IMR-90 (cell line): ENCODE results near the gene PXN. TPM values are rescaled to one million over a fixed set of nuclear protein-coding genes. Genes with fewer than 3 reads are reported as not detected.
A peak's percentile ranks its signal among the peaks of the same experiment; 100 is the strongest.

Experiments used
- ATAC-seq: fragments of 200-7000 bp; cut with Tn5 transposase; 2 replicates; pipeline ENCODE4 v1.9.1; 2020; ENCODE audit warnings: low read depth, mild to moderate bottlenecking, moderate library complexity
- BruUV-seq: library from RNA; stranded (reverse); fragments of 400-500 nt; replicated peaks from 2 replicates; lab custom pipeline; 2021; lab: Mats Ljungman, UMichigan
- CTCF ChIA-PET: fragments of 300-600 bp; formaldehyde crosslinking; extraction: SDS; loops from one replicate; lab custom pipeline; 2021; ENCODE audit warnings: antibody characterized with exemption; lab: Yijun Ruan, JAX
- POLR2A ChIA-PET: fragments of 300-600 bp; sonication (Branson Sonifier 250); formaldehyde crosslinking; loops from one replicate; lab custom pipeline; 2022; ENCODE audit warnings: antibody characterized with exemption; ENCODE audit not compliant: unreplicated experiment; lab: Charles Lee
- DNase-seq: peaks from one replicate; pipeline ENCODE4 v3.0.0; 2013
- H2AFZ ChIP-seq: replicated peaks from 2 replicates; pipeline ENCODE3; 2013; ENCODE audit warnings: low read length, mild to moderate bottlenecking; ENCODE audit not compliant: poor library complexity
- H2AK5ac ChIP-seq: 2 replicates; pipeline ENCODE4 v1.6.1; 2013; ENCODE audit warnings: low read depth, low read length, inconsistent platforms
- H2AK9ac ChIP-seq: replicated peaks from 2 replicates; pipeline ENCODE3; 2013; ENCODE audit warnings: mild to moderate bottlenecking, low read depth, low read length, moderate library complexity; ENCODE audit not compliant: poor library complexity
- H2BK120ac ChIP-seq: 2 replicates; pipeline ENCODE4 v1.6.1; 2013; ENCODE audit warnings: low read depth, low read length, inconsistent platforms
- H2BK15ac ChIP-seq: 3 replicates; pipeline ENCODE4 v1.6.1; 2013; ENCODE audit warnings: low read depth, low read length, inconsistent platforms
- H2BK20ac ChIP-seq: 2 replicates; pipeline ENCODE4 v1.6.1; 2013; ENCODE audit warnings: low read depth, mild to moderate bottlenecking, inconsistent platforms, low read length, moderate library complexity
- H2BK5ac ChIP-seq: 2 replicates; pipeline ENCODE4 v1.6.1; 2013; ENCODE audit warnings: mild to moderate bottlenecking, low read depth, low read length, inconsistent platforms; ENCODE audit not compliant: poor library complexity, severe bottlenecking
- H3K14ac ChIP-seq: replicated peaks from 2 replicates; pipeline ENCODE4 v1.6.1; 2013; ENCODE audit warnings: low read depth, low read length, inconsistent platforms
- H3K18ac ChIP-seq: 2 replicates; pipeline ENCODE4 v1.6.1; 2013; ENCODE audit warnings: low read depth, low read length, control low read depth
- H3K23ac ChIP-seq: 2 replicates; pipeline ENCODE4 v1.6.1; 2013; ENCODE audit warnings: low read depth, low read length, inconsistent platforms
- H3K27ac ChIP-seq: 2 replicates; pipeline ENCODE4 v1.5.1; 2013; ENCODE audit warnings: mild to moderate bottlenecking, control low read depth, low read length; ENCODE audit not compliant: insufficient read depth
- H3K27me3 ChIP-seq: 2 replicates; pipeline ENCODE4 v1.6.1; 2013; ENCODE audit warnings: low read length; ENCODE audit not compliant: control insufficient read depth, insufficient read depth
- H3K36me3 ChIP-seq: 2 replicates; pipeline ENCODE4 v1.6.1; 2013; ENCODE audit warnings: low read length, mixed read lengths; ENCODE audit not compliant: control insufficient read depth, insufficient read depth
- H3K4ac ChIP-seq: 2 replicates; pipeline ENCODE4 v1.6.1; 2013; ENCODE audit warnings: low read depth, low read length, inconsistent platforms
- H3K4me1 ChIP-seq: 2 replicates; pipeline ENCODE4 v1.6.1; 2013; ENCODE audit warnings: low read length, mixed read lengths; ENCODE audit not compliant: control insufficient read depth, insufficient read depth
- H3K4me2 ChIP-seq: 2 replicates; pipeline ENCODE4 v1.6.1; 2013; ENCODE audit warnings: low read depth, mild to moderate bottlenecking, control low read depth, low read length, moderate library complexity
- H3K4me3 ChIP-seq: 2 replicates; pipeline ENCODE4 v1.5.1; 2013; ENCODE audit warnings: low read depth, mild to moderate bottlenecking, control low read depth, low read length, moderate library complexity; ENCODE audit not compliant: insufficient read depth
- H3K56ac ChIP-seq: 2 replicates; pipeline ENCODE4 v1.6.1; 2013; ENCODE audit warnings: low read length, inconsistent platforms; ENCODE audit not compliant: insufficient read depth; ENCODE audit errors: extremely low read depth
- H3K79me1 ChIP-seq, 2 experiments: 2 replicates each; pipeline ENCODE4 v1.6.1; 2013; ENCODE audit warnings: low read length in 2 of 2, inconsistent platforms in 1 of 2, low read depth in 1 of 2
- H3K9ac ChIP-seq: 2 replicates; pipeline ENCODE4 v1.6.1; 2013; ENCODE audit warnings: low read depth, low read length, control low read depth
- H3K9me1 ChIP-seq: 2 replicates; pipeline ENCODE4 v1.6.1; 2013; ENCODE audit warnings: low read length, inconsistent platforms; ENCODE audit not compliant: insufficient read depth
- H3K9me3 ChIP-seq: 2 replicates; pipeline ENCODE4 v1.6.1; 2013; ENCODE audit warnings: low read length; ENCODE audit not compliant: control insufficient read depth, insufficient read depth
- H4K20me1 ChIP-seq: 2 replicates; pipeline ENCODE4 v1.6.1; 2013; ENCODE audit warnings: low read length, inconsistent platforms; ENCODE audit not compliant: insufficient read depth
- H4K5ac ChIP-seq: 2 replicates; pipeline ENCODE4 v1.6.1; 2013; ENCODE audit warnings: mild to moderate bottlenecking, low read depth, low read length, control low read depth
- H4K8ac ChIP-seq, 2 experiments: 2 replicates each; pipeline ENCODE4 v1.6.1; 2013; ENCODE audit warnings: low read depth in 2 of 2, low read length in 2 of 2, control low read depth in 1 of 2, inconsistent platforms in 1 of 2
- H4K91ac ChIP-seq: 2 replicates; pipeline ENCODE4 v1.6.1; 2013; ENCODE audit warnings: low read depth, low read length, inconsistent platforms; ENCODE audit not compliant: insufficient read depth
- MXI1 ChIP-seq: IDR thresholded peaks from 2 replicates; pipeline ENCODE4 v1.6.1; 2012; ENCODE audit warnings: low read depth, mild to moderate bottlenecking, low read length, moderate library complexity, borderline replicate concordance
- RFX5 ChIP-seq: IDR thresholded peaks from 2 replicates; pipeline ENCODE4 v1.8.0; 2012; ENCODE audit warnings: low read depth, mild to moderate bottlenecking, low read length, moderate library complexity
- WGBS, 2 experiments: methylation state at CpG; one replicate each; pipeline versions ENCODE4 v1.1.5 to v1.1.7; 2013; ENCODE audit warnings: missing lambda C conversion rate in 2 of 2; ENCODE audit not compliant: insufficient read length in 1 of 2; ENCODE audit errors: extremely low coverage in 2 of 2; 5-methylcytosine and 5-hydroxymethylcytosine counted together
- dilution Hi-C: fragments of 300-500 bp; cut with HindIII; formaldehyde crosslinking; loops from one replicate; pipeline ENCODE4 v1.14.3; 2018; ENCODE audit warnings: low sequenced_read_pairs; ENCODE audit not compliant: unreplicated experiment
- in situ Hi-C: fragments of 300-500 bp; cut with MboI; formaldehyde crosslinking; loops from 3 replicates; pipeline ENCODE4 v1.14.3; 2019; ENCODE audit warnings: low sequenced_read_pairs, inconsistent platforms, mixed read lengths
- intact Hi-C: fragments of 100-400 bp; cut with micrococcal nuclease; formaldehyde crosslinking; loops from 2 replicates; pipeline ENCODE4 v1.10.0; 2022
- polyA plus RNA-seq, 3 experiments: library from polyadenylated mRNA; depleted of rRNA; stranded (reverse); fragments of >200 nt; gene quantifications; 2 replicates each; pipeline ENCODE4 v1.2.3, GENCODE V29; 2012; ENCODE audit warnings: low replicate concordance in 1 of 3
- total RNA-seq: library from RNA; depleted of rRNA; stranded (reverse); fragments of >200 nt; gene quantifications from 2 replicates; pipeline ENCODE4 v1.2.3, GENCODE V29; 2012

The PXN gene
- total and polyA plus RNA-seq, 2 of the 4 experiments (the other 2 are of a cell fraction) = 46.6 to 134 TPM

- 47% methylated on average over 2 of the region's 15 CpGs; no CpG with 5 or more reads in 1 of the 2 experiments for WGBS, 2 experiments
- peak overlapping the region; percentile 67 for H3K56ac ChIP-seq
- intact Hi-C loops = no loop called here
Measured at GRCh38 chr12:120262852-120263747, 2.4 kb downstream of the PXN start.

More at GRCh38 chr12:120262852-120263747, 2.4 kb downstream of the PXN start:
- Histone ChIP-seq H3K9ac (peak overlapping the region; percentile 96), H4K5ac (0 out of 2 replicates have a peak overlapping the region, but pooled peaks have one; percentile 26), H2AFZ (no peak overlapping the region), H2BK15ac (peak overlapping the region; percentile 88; the same call in 1 of the 3 replicates), H3K23ac (peak overlapping the region; percentile 95), H4K8ac (peak overlapping the region; percentile 44 to 72; a peak in 3 of 4 replicates), H3K27ac (peak overlapping the region; percentile 97), H4K91ac (peak overlapping the region; percentile 86), H3K9me1 (peaks cover 33% of the 10 kb centered on the region), H3K79me1 (peaks cover 2 to 46% of the 10 kb centered on the region in 2 experiments; a peak in 2 of 4 replicates), H2BK5ac (peak overlapping the region; percentile 92), H3K4me1 (peaks cover 29% of the 10 kb centered on the region), H2AK9ac (peak overlapping the region; percentile 89), H3K4me2 (peak overlapping the region; percentile 97), H2AK5ac (peak overlapping the region; percentile 95), H3K4ac (peak overlapping the region; percentile 97), H3K18ac (no peak overlapping the region; the same call in 1 of the 2 replicates), H3K27me3 (no peaks in the 10 kb centered on the region), H2BK120ac (peak overlapping the region; percentile 47), H4K20me1 (peaks cover 64% of the 10 kb centered on the region), H3K4me3 (peak overlapping the region; percentile 98), H3K14ac (peak overlapping the region; percentile 97), H3K36me3 (peaks cover 4% of the 10 kb centered on the region; the same call in 1 of the 2 replicates), H2BK20ac (0 out of 2 replicates have a peak overlapping the region, but pooled peaks have one; percentile 28), H3K9me3 (no peaks in the 10 kb centered on the region)
- in situ Hi-C loops (loop anchor here (5.0 kb wide), 1 partner anchor 36 kb away; no protein-coding TSS in a partner anchor), dilution Hi-C loops (no loop called here)
- no TSS peak for BruUV-seq
- CTCF ChIA-PET = interaction anchor here (1.2 to 7.2 kb wide), 5 partner anchors 23 to 96 kb away, joined by 3 to 116 read pairs (median 5); no protein-coding TSS in a partner anchor
- ATAC-seq = peak; percentile 21
- no peak for DNase-seq
- POLR2A ChIA-PET = interaction anchor here (0.6 to 6.5 kb wide), 7 partner anchors 17 to 140 kb away, joined by 3 to 39 read pairs (median 6); partner anchors contain the start of genes RNU4-2 and RPLP0
- TF ChIP-seq RFX5 (no peak), MXI1 (peak; percentile 33; the same call in 1 of the 2 replicates)
